ENCODE data around the gene KLHDC8A. TPM values are rescaled to one million over a fixed set of nuclear protein-coding genes. Genes with fewer than 3 reads are reported as not detected.

The KLHDC8A gene
- polyA plus RNA-seq, 1 donor (not counting 4 experiments of a cell fraction or from before 2014, with no cell fraction given), result not detected

- H3K9me1 ChIP-seq (ENCODE audit: control insufficient read depth, extremely low read depth, insufficient read depth, low read length), result peaks cover under 1% of the 10 kb centered on the region
- dilution Hi-C loops (cut with MboI; ENCODE audit: extremely low pct_ligation_motif_present, low sequenced_read_pairs), result no loop called here
- peaks cover 55% of the 10 kb centered on the region for H3K79me2 ChIP-seq (ENCODE audit: control insufficient read depth, insufficient read depth, low read length)
- H3K4me1 ChIP-seq (ENCODE audit: control insufficient read depth, extremely low read depth, insufficient read depth, low read length), result peaks cover 12% of the 10 kb centered on the region
- no peaks in the 10 kb centered on the region for H3K27me3 ChIP-seq (ENCODE audit: control insufficient read depth, extremely low read depth, insufficient read depth, low read length)
- H3K4me2 ChIP-seq (ENCODE audit: control insufficient read depth, extremely low read depth, insufficient read depth, low read depth, low read length), result no peak overlapping the region
- H2AFZ ChIP-seq (ENCODE audit: control insufficient read depth, low read length), result no peak overlapping the region
- no peak overlapping the region for H3K9ac ChIP-seq (ENCODE audit: control insufficient read depth, extremely low read depth, insufficient read depth, low read length)
- FAIRE-seq, result no peak
- DNase-seq (ENCODE audit: low read depth, low spot score), result no peak
- peaks cover 54 to 64% of the 10 kb centered on the region in 2 experiments for H3K36me3 ChIP-seq (ENCODE audit: control insufficient read depth in 2 of 2, extremely low read depth in 1 of 2, insufficient read depth in 2 of 2, low read length in 2 of 2)
- H3K4me3 ChIP-seq (ENCODE audit: control insufficient read depth in 2 of 3, extremely low read depth in 1 of 3, insufficient read depth in 2 of 3, low read depth in 1 of 3, low read length in 3 of 3), result no peak overlapping the region
- no peak overlapping the region for H3K27ac ChIP-seq (ENCODE audit: control insufficient read depth, insufficient read depth, low read length)
- H3K9me3 ChIP-seq (ENCODE audit: control insufficient read depth, low read depth, low read length), result no peaks in the 10 kb centered on the region
- H4K20me1 ChIP-seq (ENCODE audit: control insufficient read depth, extremely low read depth, insufficient read depth, low read length), result no peaks in the 10 kb centered on the region
- no peak for TF ChIP-seq EZH2 (IDR thresholded peaks at IDR 0.05; ENCODE audit: low read length)
These were observed 47.0 kb downstream of the KLHDC8A start for GRCh38 chr1:205309741-205310140.

GRCh38 chr1:205306929-205307566, 49.7 kb downstream of the KLHDC8A start:
- Histone ChIP-seq H3K36me3 (ENCODE audit: control insufficient read depth in 2 of 2, extremely low read depth in 1 of 2, insufficient read depth in 2 of 2, low read length in 2 of 2) (peaks cover 70 to 82% of the 10 kb centered on the region in 2 experiments), H3K9me1 (ENCODE audit: control insufficient read depth, extremely low read depth, insufficient read depth, low read length) (peaks cover 2% of the 10 kb centered on the region), H4K20me1 (ENCODE audit: control insufficient read depth, extremely low read depth, insufficient read depth, low read length) (peaks cover 2% of the 10 kb centered on the region), H3K79me2 (ENCODE audit: control insufficient read depth, insufficient read depth, low read length) (peaks cover 41% of the 10 kb centered on the region), H3K27me3 (ENCODE audit: control insufficient read depth, extremely low read depth, insufficient read depth, low read length) (no peaks in the 10 kb centered on the region), H3K4me1 (ENCODE audit: control insufficient read depth, extremely low read depth, insufficient read depth, low read length) (peaks cover 17% of the 10 kb centered on the region), H3K9me3 (ENCODE audit: control insufficient read depth, low read depth, low read length) (no peaks in the 10 kb centered on the region), H2AFZ (ENCODE audit: control insufficient read depth, low read length) (no peak overlapping the region), H3K27ac (ENCODE audit: control insufficient read depth, insufficient read depth, low read length) (no peak overlapping the region), H3K9ac (ENCODE audit: control insufficient read depth, extremely low read depth, insufficient read depth, low read length) (no peak overlapping the region), H3K4me2 (ENCODE audit: control insufficient read depth, extremely low read depth, insufficient read depth, low read depth, low read length) (no peak overlapping the region), H3K4me3 (ENCODE audit: control insufficient read depth in 2 of 3, extremely low read depth in 1 of 3, insufficient read depth in 2 of 3, low read depth in 1 of 3, low read length in 3 of 3) (no peak overlapping the region)
- FAIRE-seq (no peak), DNase-seq (ENCODE audit: low read depth, low spot score) (no peak)
- TF ChIP-seq EZH2 (IDR thresholded peaks at IDR 0.05; ENCODE audit: low read length), result no peak
- dilution Hi-C loops (cut with MboI; ENCODE audit: extremely low pct_ligation_motif_present, low sequenced_read_pairs), result no loop called here

- peaks cover 31% of the 10 kb centered on the region for H3K4me1 ChIP-seq (ENCODE audit: control insufficient read depth, extremely low read depth, insufficient read depth, low read length)
- peaks cover 20% of the 10 kb centered on the region for H3K79me2 ChIP-seq (ENCODE audit: control insufficient read depth, insufficient read depth, low read length)
- no peak for DNase-seq (ENCODE audit: low read depth, low spot score)
- peaks cover 54 to 68% of the 10 kb centered on the region in 2 experiments for H3K36me3 ChIP-seq (ENCODE audit: control insufficient read depth in 2 of 2, extremely low read depth in 1 of 2, insufficient read depth in 2 of 2, low read length in 2 of 2)
- no peak overlapping the region for H3K4me3 ChIP-seq (ENCODE audit: control insufficient read depth in 2 of 3, extremely low read depth in 1 of 3, insufficient read depth in 2 of 3, low read depth in 1 of 3, low read length in 3 of 3)
- peaks cover 2% of the 10 kb centered on the region for H3K9me1 ChIP-seq (ENCODE audit: control insufficient read depth, extremely low read depth, insufficient read depth, low read length)
- peak overlapping the region; percentile 31 for H3K4me2 ChIP-seq (ENCODE audit: control insufficient read depth, extremely low read depth, insufficient read depth, low read depth, low read length)
- no peaks in the 10 kb centered on the region for H3K27me3 ChIP-seq (ENCODE audit: control insufficient read depth, extremely low read depth, insufficient read depth, low read length)
- dilution Hi-C loops (cut with MboI; ENCODE audit: extremely low pct_ligation_motif_present, low sequenced_read_pairs), result no loop called here
- H3K9me3 ChIP-seq (ENCODE audit: control insufficient read depth, low read depth, low read length), result no peaks in the 10 kb centered on the region
- no peak for TF ChIP-seq CTCF (optimal IDR thresholded peaks at IDR 0.05 in 1 of 3, IDR thresholded peaks at IDR 0.05 in 1 of 3, conservative IDR thresholded peaks at IDR 0.05 in 1 of 3; ENCODE audit: extremely low read depth in 1 of 3, insufficient read depth in 2 of 3, low read length in 3 of 3)
- no peak for TF ChIP-seq EZH2 (IDR thresholded peaks at IDR 0.05; ENCODE audit: low read length)
- FAIRE-seq, result no peak
- no peak overlapping the region for H2AFZ ChIP-seq (ENCODE audit: control insufficient read depth, low read length)
- peaks cover 2% of the 10 kb centered on the region for H4K20me1 ChIP-seq (ENCODE audit: control insufficient read depth, extremely low read depth, insufficient read depth, low read length)
- peak overlapping the region; percentile 36 for H3K27ac ChIP-seq (ENCODE audit: control insufficient read depth, insufficient read depth, low read length)
- H3K9ac ChIP-seq (ENCODE audit: control insufficient read depth, extremely low read depth, insufficient read depth, low read length), result no peak overlapping the region
These were observed 52.0 kb downstream of the KLHDC8A start for GRCh38 chr1:205304695-205305070.

Data from keratinocyte (primary cell).